IPS-15b (cell line): ENCODE measurements around the gene VRTN.

ENCODE experiments used
- H3K27me3 ChIP-seq: one replicate; pipeline ENCODE4 v1.6.1; 2013; ENCODE audit warnings: low read length; ENCODE audit not compliant: control insufficient read depth, insufficient read depth
- H3K36me3 ChIP-seq: one replicate; pipeline ENCODE4 v1.6.1; 2013; ENCODE audit warnings: low read length; ENCODE audit not compliant: control insufficient read depth, insufficient read depth
- H3K4me1 ChIP-seq: one replicate; pipeline ENCODE4 v1.6.1; 2013; ENCODE audit warnings: mild to moderate bottlenecking, low read length; ENCODE audit not compliant: control insufficient read depth, insufficient read depth
- H3K4me3 ChIP-seq: one replicate; pipeline ENCODE4 v1.5.1; 2013; ENCODE audit warnings: low read depth, low read length
- H3K9ac ChIP-seq: one replicate; pipeline ENCODE4 v1.6.1; 2013; ENCODE audit warnings: low read depth, mild to moderate bottlenecking, low read length
- H3K9me3 ChIP-seq: one replicate; pipeline ENCODE4 v1.6.1; 2013; ENCODE audit warnings: mild to moderate bottlenecking, low read length; ENCODE audit not compliant: control insufficient read depth, insufficient read depth

The VRTN gene

GRCh38 chr14:74402401-74403251, 54.4 kb downstream of the VRTN start:
- Histone ChIP-seq H3K9me3 (no peaks in the 10 kb centered on the region), H3K36me3 (no peaks in the 10 kb centered on the region), H3K4me1 (peaks cover 20% of the 10 kb centered on the region), H3K4me3 (no peak overlapping the region), H3K27me3 (no peaks in the 10 kb centered on the region), H3K9ac (no peak overlapping the region)

DNA sequence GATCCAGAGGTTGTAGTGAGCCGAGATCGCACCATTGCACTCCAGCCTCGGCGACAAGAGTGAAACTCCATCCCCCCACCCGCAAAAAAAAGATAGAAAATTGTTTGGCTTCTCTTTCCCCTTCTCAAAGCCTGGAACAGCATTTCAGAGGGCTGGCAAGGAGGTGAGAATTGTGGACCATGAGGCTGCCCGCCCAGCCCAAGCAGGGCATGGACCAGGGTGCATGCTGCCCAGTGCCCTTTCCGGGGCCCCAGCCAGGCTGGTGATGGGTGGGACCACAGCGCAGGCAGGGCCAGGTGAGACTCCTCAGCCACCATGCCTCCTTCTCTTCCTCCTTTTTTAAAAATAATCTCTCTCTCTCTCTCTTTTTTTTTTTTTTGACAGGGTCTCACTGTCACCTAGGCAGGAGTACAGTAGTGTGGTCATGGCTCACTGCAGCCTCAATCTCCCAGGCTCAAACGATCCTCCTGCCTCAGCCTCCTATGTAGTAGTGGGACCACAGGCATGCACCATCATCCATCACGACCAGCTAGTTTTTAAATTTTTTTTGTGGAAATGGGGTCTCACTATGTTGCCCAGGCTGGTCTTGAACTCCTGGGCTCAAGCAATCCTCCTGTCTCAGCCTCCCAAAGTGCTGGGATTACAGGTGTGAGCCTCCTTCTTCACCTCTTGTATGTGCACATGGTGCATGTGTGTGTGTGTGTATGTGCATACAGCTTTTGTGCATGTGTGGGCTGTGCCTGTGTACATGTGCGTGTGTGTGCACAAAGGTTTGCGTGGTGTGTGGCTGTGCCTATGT, 55.5 kb downstream of the VRTN start:
- Histone ChIP-seq H3K27me3 (no peaks in the 10 kb centered on the region), H3K4me3 (no peak overlapping the region), H3K4me1 (peaks cover 20% of the 10 kb centered on the region), H3K9me3 (no peaks in the 10 kb centered on the region), H3K9ac (no peak overlapping the region), H3K36me3 (no peaks in the 10 kb centered on the region)

- no peaks in the 10 kb centered on the region for H3K36me3 ChIP-seq
- H3K4me3 ChIP-seq: no peak overlapping the region
- peaks cover 20% of the 10 kb centered on the region for H3K4me1 ChIP-seq
- no peak overlapping the region for H3K9ac ChIP-seq
- H3K27me3 ChIP-seq: no peaks in the 10 kb centered on the region
- no peaks in the 10 kb centered on the region for H3K9me3 ChIP-seq
Measured at GRCh38 chr14:74404435-74404834, 56.2 kb downstream of the VRTN start.

DNA sequence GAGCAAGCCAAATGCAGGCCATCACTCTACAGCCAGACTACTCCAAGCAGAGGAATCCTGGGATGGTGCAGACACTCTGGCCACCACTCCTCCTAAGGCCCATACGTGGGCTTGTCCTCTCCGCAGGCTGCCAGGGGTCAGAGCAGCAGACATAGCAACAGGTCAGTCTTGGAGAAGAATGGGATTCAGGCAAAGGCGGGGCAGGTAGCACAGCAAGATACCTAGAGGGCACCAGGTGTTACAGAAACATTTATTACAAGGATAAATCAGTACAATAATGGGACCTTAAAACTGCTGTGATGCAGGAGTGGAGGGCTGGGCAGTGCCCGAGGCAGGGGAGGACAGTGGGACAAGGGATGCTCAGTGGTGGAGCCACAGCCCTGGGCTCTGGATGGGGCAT, 57.4 kb downstream of the VRTN start:
- no peak overlapping the region for H3K9ac ChIP-seq
- no peaks in the 10 kb centered on the region for H3K9me3 ChIP-seq
- H3K27me3 ChIP-seq: no peaks in the 10 kb centered on the region
- peaks cover 17% of the 10 kb centered on the region for H3K4me1 ChIP-seq
- no peaks in the 10 kb centered on the region for H3K36me3 ChIP-seq
- H3K4me3 ChIP-seq: no peak overlapping the region

- H3K36me3 ChIP-seq: no peaks in the 10 kb centered on the region
- no peaks in the 10 kb centered on the region for H3K9me3 ChIP-seq
- H3K27me3 ChIP-seq: no peaks in the 10 kb centered on the region
- peaks cover 6% of the 10 kb centered on the region for H3K4me1 ChIP-seq
- no peak overlapping the region for H3K9ac ChIP-seq
- no peak overlapping the region for H3K4me3 ChIP-seq
Measured at GRCh38 chr14:74407021-74407800, 58.9 kb downstream of the VRTN start.

DNA sequence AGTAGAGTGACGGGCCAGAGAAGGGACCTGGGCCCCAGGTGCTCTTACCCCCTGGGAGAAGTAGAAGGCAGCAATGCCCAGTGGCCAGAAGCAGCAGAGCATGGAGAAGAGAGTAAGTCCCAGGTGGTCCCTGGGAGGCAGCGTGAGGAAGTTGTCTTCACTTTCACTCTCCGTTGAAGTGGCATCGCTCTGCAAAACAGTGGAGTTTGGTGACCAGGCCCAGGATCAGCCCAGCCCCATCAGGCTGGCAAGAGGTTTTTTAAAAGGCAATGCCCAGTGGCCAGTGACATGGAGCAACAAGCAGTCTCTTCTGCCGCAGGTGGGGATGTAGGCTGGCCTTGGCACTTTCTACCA, 59.5 kb downstream of the VRTN start:
- no peak overlapping the region for H3K9ac ChIP-seq

GRCh38 chr14:74408870-74409269, 60.6 kb downstream of the VRTN start:
- Histone ChIP-seq H3K9ac (no peak overlapping the region), H3K4me3 (no peak overlapping the region), H3K36me3 (no peaks in the 10 kb centered on the region), H3K27me3 (no peaks in the 10 kb centered on the region), H3K9me3 (no peaks in the 10 kb centered on the region), H3K4me1 (peaks cover 2% of the 10 kb centered on the region)

More for the DNA sequence above, 59.5 kb downstream of the VRTN start:
- Histone ChIP-seq H3K9me3 (no peaks in the 10 kb centered on the region), H3K36me3 (no peaks in the 10 kb centered on the region), H3K27me3 (no peaks in the 10 kb centered on the region), H3K4me1 (peaks cover under 1% of the 10 kb centered on the region), H3K4me3 (no peak overlapping the region)

DNA sequence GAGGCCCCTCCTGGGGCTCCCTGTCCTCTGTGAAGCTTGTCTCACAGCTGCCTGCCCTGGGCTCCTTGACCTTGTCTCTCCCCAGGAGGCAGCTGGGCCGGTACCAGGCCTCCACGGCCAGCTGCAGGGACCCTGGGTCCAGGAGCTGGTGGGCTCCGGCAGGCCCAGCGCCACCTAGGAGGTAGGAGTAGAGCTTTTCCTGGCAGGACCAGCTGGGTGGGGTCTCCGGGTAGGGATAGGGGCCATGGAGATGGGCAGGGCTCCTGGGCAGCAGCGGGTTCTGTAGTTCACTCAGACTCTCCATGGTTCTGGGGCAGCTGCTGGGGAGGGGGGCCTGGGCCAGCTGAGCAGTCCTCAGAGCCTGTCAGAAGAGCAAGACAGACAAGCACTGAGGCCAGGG, 61.2 kb downstream of the VRTN start:
- Histone ChIP-seq H3K27me3 (no peaks in the 10 kb centered on the region), H3K4me3 (no peak overlapping the region), H3K9me3 (no peaks in the 10 kb centered on the region), H3K9ac (no peak overlapping the region), H3K4me1 (peaks cover 7% of the 10 kb centered on the region), H3K36me3 (no peaks in the 10 kb centered on the region)
